ENCODE measurements around the gene GDF3. TPM values are rescaled to one million over a fixed set of nuclear protein-coding genes. Genes with fewer than 3 reads are reported as not detected.
"Not testable (repeated sequence)": the region's sequence is repeated elsewhere in the genome, so short reads cannot be mapped to it uniquely, and the experiment has no call there.

Gene GDF3
- polyA plus RNA-seq (ENCODE audit: insufficient read length): not detected

- DNase-seq: no peak
Measured at GRCh38 chr12:7695566-7696197, at the start of gene GDF3. GDF3 (minus strand) TSS chr12:7695775; CDS start chr12:7695728, 47 bp downstream.

DNA sequence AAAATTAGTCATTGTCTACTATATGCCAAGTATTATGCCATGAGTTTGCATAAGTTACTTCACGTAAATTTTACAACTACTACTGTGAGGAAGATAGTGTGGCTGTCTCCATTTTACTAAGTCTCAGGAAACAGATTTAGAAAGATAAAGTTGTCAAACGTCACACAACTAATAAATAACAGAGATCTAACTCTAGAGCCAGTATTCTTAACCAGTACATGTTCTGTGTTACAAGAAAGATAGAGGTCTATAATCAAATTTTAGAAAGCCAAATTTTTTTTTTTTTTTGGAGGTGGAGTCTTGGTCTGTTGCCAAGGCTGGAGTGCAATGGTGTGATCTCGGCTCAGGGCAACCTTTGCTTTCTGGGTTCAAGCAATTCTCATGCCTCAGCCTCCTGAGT lies 37.4 kb upstream of the GDF3 start:
- no peak for DNase-seq

DNA sequence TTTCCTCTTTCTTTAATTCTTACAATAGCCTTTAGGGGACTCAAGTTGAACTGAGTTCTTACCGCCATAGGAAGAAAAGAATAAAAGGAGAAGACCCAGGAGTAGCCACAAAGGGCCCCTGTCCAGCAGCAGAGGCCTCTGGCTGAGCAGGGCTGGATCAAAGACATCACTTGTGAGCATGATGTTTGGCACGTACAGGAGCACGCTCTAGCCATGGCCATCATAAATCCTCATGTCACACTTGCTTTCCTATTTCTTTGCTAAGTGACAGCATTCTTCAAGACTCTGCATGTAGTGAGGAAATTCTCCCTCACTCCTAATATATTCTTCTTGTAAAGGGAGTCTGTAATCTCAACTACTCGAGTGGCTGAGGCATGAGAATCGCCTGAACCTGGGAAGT lies 35.9 kb upstream of the GDF3 start:
- no peak for DNase-seq

DNA sequence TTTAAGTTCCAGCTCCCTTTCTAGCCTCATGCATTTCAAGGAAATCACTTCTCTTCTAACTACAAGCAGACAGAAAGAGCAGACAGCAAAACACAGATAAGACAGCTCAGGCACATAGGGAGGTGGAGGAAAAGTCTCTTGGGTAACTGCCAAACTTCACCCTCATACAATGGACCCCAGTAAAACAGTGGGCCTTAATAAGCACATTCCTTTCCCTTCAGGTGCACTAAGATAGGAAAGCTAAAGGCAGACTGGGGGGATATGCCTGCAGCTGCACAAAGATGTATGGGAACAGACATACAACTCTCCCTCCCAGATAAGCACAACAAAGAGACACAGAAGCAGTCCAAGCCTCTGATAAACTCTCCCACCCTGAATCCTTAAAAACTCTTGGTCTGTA lies 35.4 kb upstream of the GDF3 start:
- not testable (repeated sequence) for DNase-seq

DNA sequence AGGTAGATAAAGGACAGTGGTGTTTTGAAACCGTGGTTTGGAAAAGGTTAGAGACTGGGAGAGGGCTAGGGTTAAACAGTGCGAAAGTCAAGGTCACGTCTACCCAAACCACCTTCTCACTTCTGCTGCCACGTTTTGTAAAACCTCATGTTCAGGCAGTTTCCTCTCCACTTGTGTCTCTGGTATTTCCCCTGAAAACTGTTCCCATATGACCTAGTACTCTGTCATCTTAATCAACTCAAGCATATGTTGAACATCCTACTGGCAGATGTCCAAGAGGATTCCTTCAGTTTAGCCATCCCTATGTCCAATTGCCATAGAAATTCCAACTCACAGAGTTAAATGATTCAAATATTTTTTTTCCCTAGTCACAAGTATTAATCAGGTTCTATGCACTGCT lies 34.2 kb upstream of the GDF3 start:
- no peak for DNase-seq

DNA sequence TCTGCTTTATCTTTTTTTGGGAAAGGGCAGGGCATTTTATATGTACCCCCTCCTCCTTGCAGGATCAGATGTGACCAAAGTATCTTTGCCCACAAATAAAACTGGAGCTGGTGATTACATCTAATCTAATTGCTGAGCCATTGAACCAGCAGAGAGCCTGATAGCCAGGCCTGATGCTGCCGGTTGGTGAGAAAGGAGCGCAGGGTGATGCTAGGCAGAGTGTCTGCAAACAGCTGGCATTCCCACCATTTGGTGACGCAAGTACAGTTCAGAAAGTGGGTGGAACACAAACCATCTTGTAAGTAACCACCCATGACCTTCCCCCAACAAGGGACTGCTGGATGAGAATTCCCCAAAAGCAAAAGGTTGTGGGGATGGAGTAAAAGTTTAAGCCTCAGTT lies 28.4 kb upstream of the GDF3 start:
- no peak for DNase-seq

GRCh38 chr12:7719946-7720730 lies 24.6 kb upstream of the GDF3 start:
- DNase-seq: no peak

- DNase-seq: no peak
Measured at GRCh38 chr12:7716381-7716780, 20.8 kb upstream of the GDF3 start.

GRCh38 chr12:7712841-7713442 lies 17.4 kb upstream of the GDF3 start:
- DNase-seq: no peak

GRCh38 chr12:7711133-7711532 lies 15.6 kb upstream of the GDF3 start, which contains the start of gene DPPA3:
DPPA3 (plus strand) TSS chr12:7711433; CDS start chr12:7711571, 138 bp downstream.
- DNase-seq: no peak

DNA sequence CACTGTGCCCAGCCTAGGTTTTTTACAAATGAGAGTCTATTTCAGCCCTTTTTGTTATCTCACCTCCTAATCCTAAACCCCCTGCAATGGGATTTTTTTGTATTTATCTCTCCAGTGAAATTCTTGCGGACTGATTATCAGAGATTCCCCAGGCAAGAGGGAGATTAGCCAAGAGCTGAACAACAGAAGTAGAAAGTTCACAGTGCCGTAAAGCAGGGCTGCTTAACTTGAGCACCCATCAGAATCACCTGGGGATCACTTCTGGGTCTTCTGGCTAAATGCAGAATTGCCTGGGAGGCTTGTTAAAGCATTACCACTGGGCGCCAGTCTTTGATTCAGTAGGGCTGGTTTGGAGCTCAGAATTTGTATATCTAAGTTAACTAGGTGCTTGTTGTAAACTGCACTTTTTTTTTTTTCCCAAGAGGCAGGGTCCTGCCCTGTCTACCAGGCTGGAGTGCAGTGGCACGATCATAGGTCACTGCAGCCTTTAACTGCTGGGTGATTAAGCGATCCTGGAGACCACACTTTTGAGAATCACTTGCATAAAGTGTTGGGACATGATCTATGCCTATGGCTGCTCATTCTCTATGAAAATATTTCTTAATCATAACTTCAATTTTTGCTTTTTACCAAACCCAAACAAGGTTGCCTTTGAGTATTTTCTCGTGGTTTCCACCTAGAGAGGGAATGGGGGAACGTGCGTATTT lies 14.5 kb upstream of the GDF3 start:
- no peak for DNase-seq

DNA sequence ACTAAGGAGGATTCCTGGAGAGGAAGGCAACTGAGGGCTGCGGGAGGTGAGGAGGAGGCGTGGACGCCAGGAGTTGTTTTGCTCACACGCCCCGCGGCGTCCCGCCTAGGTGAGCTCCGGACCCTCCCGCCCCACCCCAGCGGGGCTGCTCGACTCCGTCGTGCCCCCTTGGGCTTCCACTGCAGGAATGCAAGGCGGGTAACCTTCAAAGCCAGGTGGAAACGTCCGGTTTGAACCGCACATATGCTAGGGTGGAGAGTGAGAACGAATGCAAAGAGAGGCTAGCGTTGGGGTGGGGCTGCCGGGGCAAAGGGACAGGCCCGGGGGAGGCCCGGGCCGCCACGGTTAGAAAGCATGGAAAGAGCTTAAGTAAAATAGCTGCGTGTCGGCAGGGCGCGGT lies 10.3 kb upstream of the GDF3 start:
- no peak for DNase-seq

GRCh38 chr12:7695237-7695560 lies 376 bp downstream of the GDF3 start:
- DNase-seq: no peak

GRCh38 chr12:7694556-7695236 lies 879 bp downstream of the GDF3 start:
- no peak for DNase-seq

DNA sequence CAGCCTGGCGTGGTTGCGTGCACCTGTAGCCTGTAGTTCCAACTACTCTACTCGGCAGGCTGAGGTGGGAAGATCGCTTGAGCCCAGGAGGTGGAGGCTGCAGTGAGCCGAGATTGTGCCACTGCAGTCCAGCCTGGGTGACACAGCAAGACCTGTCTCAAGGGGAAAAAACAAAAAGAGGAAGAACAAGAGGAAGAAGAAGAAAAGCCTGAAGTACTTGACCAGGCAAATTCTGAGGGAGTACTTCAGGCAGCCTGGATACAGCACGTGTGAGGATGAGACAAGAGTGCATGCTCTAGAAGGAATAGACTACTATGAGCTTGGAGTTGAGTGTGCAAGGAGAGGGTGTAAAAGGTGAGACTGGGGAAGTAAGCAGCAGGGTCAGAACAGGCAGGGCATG lies 1.8 kb downstream of the GDF3 start:
- DNase-seq: no peak

- no peak for DNase-seq
Measured at GRCh38 chr12:7681535-7681934, 14.0 kb downstream of the GDF3 start.

DNA sequence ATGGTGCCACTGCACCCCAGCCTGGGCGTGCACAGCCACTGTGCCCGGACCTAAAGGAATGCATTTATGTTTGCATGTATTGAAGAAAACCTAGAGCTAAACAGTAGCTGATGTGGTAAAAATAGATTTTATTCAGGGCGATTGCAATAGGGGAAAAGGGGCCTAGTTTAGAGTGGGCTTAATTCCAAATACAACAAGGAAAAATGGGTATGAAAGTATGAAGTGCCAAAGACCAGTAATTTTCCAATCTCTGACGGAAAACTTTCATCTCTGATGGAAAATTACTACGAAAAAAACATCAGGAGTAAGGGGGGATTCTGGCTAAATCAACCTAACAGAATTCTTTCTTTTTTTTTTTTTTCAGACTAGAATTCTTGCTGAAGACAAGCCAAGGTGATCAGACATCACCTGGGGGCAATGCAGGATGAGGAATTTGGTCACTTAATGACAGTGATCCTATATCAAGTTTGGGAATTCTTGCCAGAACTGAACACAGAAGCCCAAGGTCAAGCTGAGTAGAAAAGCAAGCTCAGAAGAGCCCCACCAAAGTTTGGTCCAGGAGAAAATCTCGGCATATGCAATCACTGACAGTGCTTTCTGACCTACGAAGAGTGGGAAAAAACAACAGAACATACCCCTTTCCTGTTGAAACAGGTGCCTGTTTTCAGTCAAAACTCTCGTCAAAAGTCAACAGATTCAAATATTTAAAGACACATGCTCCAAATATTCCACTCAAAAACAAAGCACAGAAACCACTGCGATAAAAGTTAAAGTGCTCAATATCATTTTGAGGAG lies 16.1 kb downstream of the GDF3 start:
- no peak for DNase-seq

DNA sequence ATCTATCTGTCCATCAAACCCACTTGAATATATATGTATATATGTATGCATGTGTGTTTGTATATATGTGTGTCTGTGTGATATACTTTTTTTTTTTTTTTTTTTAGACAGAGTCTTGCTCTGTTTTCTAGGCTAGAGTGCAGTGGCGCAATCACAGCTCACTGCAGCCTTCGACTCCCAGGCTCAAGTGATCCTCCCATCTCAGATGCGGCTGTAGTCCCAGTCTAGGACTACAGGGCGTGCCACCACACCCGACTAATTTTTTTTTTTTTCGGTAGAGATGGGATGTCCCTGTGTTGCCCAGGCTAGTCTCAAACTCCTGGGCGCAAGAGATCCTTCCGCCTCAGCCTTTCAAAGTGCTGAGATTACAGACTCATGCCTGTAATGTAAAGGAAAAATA lies 16.8 kb downstream of the GDF3 start:
- no peak for DNase-seq

DNA sequence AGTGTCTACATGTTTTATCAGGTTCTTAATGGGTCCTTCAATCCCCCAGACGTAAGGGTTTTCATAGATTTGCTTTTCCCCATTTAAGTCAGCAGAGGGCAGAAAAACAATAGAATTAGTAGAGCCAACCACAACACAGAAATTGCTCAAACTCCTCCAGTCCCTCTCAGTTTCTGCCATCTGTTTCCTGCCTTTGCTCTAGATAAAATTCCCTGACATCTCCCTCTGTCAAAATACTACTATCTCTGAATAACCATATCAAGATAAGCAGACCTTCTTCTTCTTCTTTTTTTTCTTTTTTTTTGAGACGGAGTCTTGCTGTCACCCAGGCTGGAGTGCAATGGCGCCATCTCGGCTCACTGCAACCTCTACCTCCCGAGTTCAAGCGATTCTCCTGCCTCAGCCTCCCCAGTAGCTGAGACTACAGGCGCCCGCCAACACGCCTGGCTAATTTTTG lies 18.1 kb downstream of the GDF3 start:
- DNase-seq: peak; percentile 4

- DNase-seq: not testable (repeated sequence)
Measured at GRCh38 chr12:7675455-7675854, 20.1 kb downstream of the GDF3 start.

DNA sequence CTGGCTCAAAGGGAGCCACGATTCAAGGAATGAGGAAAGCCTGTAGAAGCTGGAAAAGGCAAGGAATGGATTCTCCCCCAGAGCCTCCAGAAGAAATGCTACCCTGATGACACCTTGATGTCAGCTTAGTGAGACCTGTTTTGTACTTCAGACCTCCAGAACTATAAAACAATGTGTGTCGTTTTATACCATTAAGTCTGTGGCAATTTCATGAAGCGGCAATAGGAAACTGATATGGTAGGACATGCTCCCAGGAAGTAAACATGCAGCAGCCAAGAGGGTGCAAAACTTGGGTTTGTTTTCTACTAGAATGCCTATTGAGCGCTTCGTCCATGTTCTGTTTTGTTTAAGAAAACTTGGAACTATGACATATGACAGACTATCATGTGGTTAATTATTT lies 27.4 kb downstream of the GDF3 start:
- no peak for DNase-seq

GRCh38 chr12:7667125-7667524 lies 28.4 kb downstream of the GDF3 start:
- no peak for DNase-seq

All from hindlimb muscle (tissue), 1 donor.